ENCODE measurements around the gene ETDA.

Gene ETDA

DNA sequence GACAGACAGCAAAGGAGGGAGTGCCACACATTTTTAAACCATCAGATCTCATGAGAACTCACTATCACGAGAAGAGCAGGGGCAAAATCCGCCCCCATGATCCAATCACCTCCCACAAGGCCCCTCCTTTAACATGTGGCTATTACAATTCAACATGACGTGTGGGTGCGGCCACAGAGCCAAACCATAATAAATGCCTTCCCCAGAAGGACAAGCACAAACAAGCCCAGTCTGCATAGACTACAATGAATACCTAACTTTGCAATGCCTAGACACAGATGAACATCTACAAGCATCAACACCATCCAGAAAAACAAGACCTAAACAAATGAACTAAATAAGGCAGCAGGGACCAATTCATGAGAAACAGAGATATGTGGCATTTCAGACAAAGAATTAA is 12.3 kb downstream of the ETDA start:
- TF ChIP-seq, protein P1, sequence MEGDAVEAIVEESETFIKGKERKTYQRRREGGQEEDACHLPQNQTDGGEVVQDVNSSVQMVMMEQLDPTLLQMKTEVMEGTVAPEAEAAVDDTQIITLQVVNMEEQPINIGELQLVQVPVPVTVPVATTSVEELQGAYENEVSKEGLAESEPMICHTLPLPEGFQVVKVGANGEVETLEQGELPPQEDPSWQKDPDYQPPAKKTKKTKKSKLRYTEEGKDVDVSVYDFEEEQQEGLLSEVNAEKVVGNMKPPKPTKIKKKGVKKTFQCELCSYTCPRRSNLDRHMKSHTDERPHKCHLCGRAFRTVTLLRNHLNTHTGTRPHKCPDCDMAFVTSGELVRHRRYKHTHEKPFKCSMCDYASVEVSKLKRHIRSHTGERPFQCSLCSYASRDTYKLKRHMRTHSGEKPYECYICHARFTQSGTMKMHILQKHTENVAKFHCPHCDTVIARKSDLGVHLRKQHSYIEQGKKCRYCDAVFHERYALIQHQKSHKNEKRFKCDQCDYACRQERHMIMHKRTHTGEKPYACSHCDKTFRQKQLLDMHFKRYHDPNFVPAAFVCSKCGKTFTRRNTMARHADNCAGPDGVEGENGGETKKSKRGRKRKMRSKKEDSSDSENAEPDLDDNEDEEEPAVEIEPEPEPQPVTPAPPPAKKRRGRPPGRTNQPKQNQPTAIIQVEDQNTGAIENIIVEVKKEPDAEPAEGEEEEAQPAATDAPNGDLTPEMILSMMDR (IDR thresholded peaks at IDR 0.05; ENCODE audit: control extremely low read depth, extremely low read depth, low read depth, missing control alignments): no peak
- POLR2A ChIA-PET: no interaction called here
- CTCF ChIA-PET: no interaction called here
- no peak for DNase-seq (ENCODE audit: extremely low spot score)

DNA sequence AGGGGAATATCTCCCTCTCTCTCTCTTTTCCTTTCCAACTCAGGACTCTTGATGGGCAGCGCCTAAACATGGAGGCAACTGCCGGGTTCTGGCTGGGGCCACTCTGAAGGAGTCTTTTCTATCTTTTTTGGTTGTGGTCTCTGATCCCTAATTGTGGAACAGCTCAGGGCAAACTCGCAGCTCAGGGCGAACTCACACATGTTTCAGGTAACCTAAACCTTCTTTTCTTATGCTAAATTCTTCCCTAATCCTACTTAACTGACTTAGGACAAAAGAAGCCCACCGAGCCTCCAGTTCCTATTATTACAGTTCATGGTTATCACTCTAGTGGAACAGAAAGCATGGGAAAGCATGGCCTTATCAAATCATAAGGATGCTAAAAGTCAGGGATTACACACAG is 21.3 kb downstream of the ETDA start:
- ChIA-PET POLR2A (no interaction called here), CTCF (no interaction called here)
- DNase-seq (ENCODE audit: extremely low spot score): no peak
- TF ChIP-seq, protein P1 (IDR thresholded peaks at IDR 0.05; ENCODE audit: control extremely low read depth, extremely low read depth, low read depth, missing control alignments): no peak

DNA sequence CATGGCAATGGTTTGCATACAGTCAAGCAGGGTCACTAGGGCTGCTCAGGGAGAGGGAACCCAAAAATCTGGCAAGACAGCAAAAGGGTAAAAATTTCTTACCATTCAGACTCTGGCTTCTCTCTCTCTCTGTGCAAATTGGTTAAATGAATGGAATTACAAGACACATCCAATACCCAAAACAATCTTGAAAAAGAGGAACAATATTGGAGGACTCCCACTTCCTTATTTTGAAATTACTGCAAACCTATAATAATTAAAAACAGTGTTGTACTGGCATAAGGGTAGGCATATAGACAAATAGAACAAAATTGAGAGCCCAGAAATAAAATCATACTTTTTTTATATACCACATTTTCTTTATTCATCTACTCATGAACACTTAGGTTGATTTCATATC is 24.1 kb downstream of the ETDA start:
- ChIA-PET CTCF (no interaction called here), POLR2A (no interaction called here)
- DNase-seq (ENCODE audit: extremely low spot score): no peak
- TF ChIP-seq, protein P1 (IDR thresholded peaks at IDR 0.05; ENCODE audit: control extremely low read depth, extremely low read depth, low read depth, missing control alignments): no peak

DNA sequence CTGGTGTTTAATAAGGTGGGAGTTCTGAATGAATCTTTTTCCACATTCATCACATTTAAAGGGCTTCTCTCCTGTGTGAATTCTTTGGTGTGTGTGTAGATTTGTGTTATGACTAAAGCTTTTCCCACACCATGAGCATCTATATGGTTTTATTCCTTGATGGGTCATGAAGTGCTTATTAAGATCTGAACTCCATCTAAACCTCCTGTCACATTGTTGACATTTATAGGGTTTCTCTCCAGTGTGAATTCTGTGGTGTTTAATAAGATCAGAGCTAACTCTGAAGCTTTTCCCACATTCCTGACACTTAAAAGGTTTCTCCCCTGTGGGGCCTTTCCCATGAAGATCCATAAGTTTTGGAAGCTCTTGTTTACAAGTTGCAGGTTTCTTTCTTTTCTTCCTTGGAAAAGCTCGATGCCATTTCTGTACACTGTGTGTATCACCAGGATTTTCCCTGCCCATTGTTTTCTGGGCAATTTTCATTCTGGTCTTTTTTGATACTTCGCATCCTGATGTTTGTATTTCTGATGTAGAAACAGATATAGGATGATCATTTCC is 35.5 kb downstream of the ETDA start:
- CTCF ChIA-PET: no interaction called here
- DNase-seq (ENCODE audit: extremely low spot score): no peak
- POLR2A ChIA-PET: no interaction called here
- TF ChIP-seq, protein P1 (IDR thresholded peaks at IDR 0.05; ENCODE audit: control extremely low read depth, extremely low read depth, low read depth, missing control alignments): no peak

DNA sequence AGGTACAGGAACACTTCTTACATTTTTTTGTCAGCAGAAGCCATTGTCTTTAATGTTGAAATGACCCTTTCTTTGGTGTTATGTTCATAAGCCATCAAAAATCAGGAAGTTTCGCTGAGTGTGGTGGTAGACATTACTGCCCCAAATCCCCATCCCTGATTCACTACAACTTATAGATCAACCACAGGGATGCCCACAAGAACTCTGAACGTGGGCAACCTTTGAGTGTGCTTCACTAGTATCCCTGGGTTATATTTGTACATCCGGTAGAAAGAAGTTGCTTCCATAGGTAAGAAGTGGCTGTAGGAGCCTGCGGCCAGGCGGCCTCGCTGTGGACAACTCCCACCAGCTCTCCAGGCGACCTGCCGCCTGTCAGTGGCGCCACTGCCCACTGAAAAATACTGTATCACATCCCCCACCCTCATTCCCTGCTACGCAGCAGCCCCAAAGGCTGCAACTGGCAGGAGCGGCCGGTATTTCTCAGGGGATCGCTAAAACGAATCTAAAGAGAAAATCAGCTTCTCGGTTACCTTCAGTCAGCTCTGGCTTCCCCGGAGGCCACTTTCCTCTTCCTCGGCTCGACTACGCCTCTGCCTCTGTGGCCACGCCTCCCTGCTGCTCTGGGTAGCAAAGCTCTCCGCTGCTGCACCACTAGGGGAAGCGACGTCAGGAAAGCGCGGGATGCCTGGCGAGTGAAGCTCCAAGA is 43.5 kb downstream of the ETDA start:
- peak; percentile 62 for DNase-seq (ENCODE audit: extremely low spot score)
- POLR2A ChIA-PET: interaction anchor here (0.6 kb wide), 1 partner anchor 301 kb away, joined by 3 read pairs; no protein-coding TSS in a partner anchor
- TF ChIP-seq, protein P1 (IDR thresholded peaks at IDR 0.05; ENCODE audit: control extremely low read depth, extremely low read depth, low read depth, missing control alignments): peak; percentile 20
- CTCF ChIA-PET: interaction anchor here (1.1 to 2.2 kb wide), 4 partner anchors 10 to 184 kb away, joined by 3 to 19 read pairs (median 5); no protein-coding TSS in a partner anchor

DNA sequence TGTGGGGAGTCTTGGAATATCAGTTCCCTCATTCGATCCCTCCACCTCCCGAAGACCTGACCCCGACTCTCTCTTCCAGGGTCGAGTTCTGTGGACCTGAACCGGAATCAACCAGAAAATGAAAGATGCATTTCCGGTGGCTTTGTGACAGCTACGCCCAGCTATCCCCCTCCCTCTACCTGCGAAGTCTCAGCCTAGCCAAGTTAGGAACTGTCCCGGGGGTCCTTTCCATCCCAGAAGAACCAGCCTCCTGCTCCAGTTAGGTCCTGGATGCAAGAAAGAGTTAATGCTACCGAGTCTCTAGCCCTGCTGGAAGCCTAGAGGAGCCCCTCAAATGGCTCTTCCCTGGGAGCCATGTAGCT is 44.1 kb downstream of the ETDA start:
- TF ChIP-seq, protein P1 (IDR thresholded peaks at IDR 0.05; ENCODE audit: control extremely low read depth, extremely low read depth, low read depth, missing control alignments): no peak
- ChIA-PET POLR2A (interaction anchor here (0.6 kb wide), 1 partner anchor 301 kb away, joined by 3 read pairs; no protein-coding TSS in a partner anchor), CTCF (interaction anchor here (1.1 to 2.2 kb wide), 5 partner anchors 10 to 184 kb away, joined by 3 to 19 read pairs (median 5); no protein-coding TSS in a partner anchor)
- no peak for DNase-seq (ENCODE audit: extremely low spot score)
